Activated naive CD4-positive, alpha-beta T cell treated with anti-CD3 and anti-CD28 coated beads, Interleukin-2, amount 50 U/mL, for 16 hours (primary cell): ENCODE data around the gene PTPN21.
A peak's percentile ranks its signal among the peaks of the same experiment; 100 is the strongest.

ENCODE experiments used
- DNase-seq: peaks from one replicate; pipeline ENCODE4 v3.0.0-alpha.2; 2020

Gene PTPN21

DNA sequence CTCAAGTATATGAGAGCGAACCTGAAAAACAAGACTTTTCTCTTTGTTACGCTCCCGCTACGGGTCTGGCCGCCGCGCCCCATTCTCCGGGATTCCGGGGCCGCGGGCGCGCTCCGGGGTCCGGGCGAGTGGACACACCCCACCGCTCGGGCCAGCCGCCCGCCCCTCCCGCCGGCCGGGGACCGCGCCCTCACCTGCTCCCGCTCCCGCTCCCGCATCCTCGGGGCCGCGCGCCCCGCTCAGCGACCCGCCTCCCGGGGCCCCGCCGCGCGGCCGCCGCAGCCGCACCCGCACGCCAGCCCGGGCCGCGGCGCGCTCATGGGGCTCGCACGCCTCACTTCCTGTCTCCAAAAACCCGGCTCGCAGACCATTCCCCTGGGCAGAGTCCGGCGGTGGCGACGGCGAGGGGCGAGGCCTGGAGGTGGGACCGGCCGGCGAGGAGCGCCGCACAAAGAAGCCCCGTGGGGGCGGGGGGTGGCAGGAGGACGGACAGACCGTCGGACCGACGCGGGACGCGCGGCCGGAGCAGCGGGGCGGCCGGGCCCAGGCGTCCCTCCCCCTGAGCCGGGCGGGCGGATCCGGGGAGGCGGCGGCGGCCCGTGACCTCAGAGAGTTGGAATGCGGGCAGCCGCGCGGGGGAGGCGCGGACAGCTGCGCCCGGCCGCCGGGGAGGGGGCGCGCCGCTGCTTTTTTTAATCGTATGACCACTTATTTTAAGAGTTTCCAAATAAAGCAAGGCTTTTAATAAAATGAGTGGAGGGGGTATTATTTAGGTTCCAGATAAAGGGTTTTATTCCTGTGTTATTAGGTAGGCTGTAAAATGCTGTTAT lies at the start of gene PTPN21:
Gene PTPN21 (minus strand): TSS at position 551 of the 830 bp plus-strand sequence. CDS start 4,590 bp downstream, outside the sequence.
- peak; percentile 16 for DNase-seq

DNA sequence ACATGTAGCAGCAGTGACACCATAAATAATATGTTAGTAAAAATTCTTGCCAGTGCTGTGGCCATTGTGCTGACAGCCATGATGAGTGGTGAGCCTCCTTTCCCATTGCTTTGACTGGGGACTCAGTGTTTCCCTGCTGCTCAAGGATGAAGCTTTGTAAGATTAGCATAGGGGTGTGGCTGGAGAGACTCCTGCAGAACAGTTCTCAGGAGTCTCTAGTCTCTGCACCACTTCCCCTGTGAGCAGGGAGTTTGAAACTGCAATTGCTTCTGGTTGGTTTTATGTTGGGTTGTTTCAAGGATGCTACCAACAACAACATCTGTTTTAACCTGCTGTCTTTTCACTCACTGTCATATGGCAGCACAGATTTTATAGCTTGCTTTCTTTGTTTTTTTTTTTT lies 49.4 kb upstream of the PTPN21 start:
- no peak for DNase-seq

DNA sequence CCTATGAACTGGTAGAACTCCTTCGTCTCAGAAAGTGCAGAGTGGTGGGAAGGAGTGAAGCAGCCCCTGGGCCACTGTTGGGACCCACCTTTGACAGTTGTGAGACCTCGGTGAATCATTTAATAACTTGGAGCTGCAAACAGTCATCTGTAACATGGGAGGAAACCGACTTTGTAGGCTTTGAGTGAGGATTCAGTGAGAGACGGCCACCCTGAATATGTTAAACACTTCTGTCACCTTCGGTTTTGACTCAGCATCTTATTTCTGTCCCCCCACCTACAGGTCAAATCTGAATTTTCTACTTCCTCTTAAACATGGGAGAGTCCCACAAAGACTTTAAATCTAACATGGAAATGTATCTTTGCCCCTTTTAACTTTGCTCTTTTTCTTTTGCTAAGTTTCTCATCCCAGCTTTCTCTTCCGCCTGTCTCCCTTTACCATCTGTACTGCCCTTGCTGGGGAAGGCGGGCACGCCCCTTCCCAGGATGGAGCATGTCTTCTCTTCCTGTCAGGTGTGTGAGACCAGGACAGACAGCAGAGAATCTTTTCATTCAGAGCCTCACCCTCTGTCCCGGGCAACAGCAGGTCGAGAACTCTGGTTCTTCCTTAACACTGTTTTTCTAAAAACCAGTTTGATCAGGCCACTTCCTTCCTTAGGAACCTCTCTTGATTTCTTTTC lies 45.1 kb upstream of the PTPN21 start:
- no peak for DNase-seq

DNA sequence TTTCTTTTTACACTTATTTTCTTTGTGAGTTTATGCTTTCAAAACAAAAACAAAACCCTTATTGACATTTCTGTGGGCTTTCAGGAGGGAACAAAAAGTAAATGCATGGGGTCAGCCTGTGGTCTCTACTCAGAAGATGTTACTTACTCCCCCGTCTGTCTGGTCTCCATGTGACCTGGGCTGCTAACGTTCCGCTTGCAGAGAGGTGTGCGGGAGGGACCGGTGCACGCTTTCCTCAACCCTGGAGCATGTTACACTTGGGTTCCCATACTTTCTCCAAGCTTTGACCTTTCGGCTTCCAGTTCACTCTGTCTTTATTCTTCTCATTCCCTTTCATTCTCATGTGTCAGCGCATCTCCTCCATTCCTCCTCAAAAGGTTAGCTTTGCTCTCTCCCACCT lies 44.5 kb upstream of the PTPN21 start:
- no peak for DNase-seq

DNA sequence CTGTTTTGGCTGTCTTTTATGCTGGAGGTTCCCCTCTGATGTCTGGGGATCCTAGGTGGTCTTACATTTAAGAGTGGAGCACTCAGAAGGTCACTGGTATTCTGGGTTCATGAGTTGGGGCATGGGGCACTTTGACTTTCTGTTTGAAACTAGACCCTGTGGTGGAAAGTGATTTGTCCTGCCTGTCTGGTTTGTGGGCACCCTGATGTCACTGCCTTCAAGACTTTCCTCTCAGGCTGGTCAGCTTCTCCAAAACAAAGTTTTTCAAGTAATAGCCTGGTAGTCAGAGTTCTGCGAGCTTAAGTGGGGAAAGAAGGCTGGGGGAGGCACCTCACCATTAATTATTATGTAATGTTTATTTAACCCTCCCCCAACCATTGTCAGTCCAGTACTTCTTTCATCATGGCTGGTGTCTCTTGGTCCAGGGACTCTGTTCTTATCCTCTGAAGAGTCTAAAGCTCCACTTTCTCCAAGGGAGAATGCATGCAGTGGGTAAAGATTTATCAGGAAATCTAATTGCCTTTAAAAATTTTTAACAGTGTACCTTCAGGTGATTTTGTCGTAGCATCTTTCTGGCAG lies 43.4 kb upstream of the PTPN21 start:
- no peak for DNase-seq

DNA sequence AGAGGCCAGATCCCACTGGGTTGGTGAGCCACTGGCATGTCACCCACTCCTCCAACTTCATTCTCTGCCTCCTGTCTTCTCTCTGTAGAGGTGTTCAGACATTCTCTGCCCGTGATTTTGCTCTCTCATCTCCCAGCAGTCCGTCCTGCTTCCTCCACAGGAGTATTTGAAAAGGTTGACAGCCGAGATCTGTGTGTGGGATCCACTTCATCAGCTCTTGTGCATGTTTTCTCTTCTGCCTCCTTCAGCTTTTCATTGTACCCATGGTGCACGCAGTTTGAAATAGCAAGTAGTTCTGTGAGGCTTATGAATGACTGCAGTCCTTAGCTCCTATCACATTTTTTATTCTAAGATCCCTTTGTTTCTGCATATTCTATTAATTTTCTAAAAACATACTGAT lies 42.8 kb upstream of the PTPN21 start:
- DNase-seq: no peak

DNA sequence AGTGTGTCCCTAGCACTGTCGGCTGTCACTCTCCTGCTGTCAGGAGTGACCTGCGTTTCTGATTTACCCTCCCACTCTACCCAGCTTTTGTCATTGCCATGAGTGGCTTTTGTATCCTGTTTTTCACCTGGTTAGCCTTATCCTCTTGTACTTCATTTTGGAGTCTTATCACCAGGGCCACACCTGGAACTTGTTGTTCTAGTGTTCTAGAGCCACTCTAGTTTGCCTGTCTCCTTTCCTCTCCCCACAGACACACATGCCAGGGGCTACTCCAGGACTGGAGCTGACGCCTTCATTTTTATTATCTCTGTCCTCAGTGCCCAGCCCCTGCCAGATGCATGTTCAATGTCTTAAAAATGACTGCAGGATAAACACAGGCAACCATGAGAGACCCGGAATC lies 42.2 kb upstream of the PTPN21 start:
- DNase-seq: no peak

DNA sequence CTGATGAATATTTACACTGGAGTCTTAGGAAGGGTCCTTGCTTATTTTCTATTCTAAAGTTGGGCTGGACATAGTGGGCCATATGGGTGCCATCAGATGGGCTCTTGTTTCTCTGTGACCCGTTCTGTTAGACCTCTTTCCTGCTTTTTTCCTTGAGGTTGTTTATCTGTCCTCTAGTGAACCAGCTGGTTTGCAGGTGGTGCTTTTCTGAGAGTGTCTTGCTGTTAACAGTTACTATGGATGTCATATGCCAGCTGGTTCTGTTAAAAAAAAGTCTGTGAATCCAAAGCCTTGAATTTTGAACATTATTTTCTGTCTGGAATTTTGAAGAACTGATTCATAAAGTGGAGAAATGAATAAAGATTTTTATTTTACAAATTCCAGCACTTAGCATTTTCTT lies 37.2 kb upstream of the PTPN21 start:
- DNase-seq: no peak

DNA sequence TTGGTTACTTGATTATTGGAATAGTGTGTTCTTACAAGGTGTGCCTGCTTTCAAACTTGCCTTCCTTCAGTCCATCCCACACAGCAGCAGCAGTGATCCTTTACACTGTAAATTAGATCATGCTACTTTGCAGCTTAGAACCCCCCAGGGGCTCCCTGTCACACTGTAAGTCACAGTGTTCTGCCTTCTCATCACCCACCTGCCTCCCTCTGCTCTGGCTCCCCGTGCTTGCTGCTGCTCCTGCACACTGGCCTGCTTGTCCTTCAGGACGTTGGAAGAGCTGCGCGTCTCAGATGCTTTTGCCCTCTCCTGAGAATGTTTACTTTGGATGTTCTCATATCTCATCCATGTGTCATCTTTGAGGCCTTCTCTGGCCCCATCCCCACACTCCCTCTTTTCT lies 35.4 kb upstream of the PTPN21 start:
- DNase-seq: no peak

DNA sequence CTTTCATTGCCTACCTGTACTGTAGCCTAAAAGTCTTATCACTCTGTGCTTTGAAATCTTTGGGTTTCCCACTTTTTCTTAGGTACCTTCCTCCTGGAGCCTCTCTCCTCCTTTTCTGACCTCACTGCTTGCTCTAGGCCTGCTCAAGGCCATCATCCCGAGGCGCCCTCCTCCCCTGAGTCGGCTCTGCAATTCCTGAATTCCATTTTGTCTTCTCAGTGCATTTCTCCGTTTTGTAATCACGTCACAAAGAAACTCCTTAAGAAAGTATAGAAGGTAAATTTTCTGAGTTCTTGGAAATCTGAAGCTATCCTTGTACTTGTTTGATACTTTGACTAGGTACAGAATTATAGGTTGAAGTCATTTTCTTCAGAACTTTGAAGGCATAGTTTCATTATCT lies 33.3 kb upstream of the PTPN21 start:
- DNase-seq: no peak

DNA sequence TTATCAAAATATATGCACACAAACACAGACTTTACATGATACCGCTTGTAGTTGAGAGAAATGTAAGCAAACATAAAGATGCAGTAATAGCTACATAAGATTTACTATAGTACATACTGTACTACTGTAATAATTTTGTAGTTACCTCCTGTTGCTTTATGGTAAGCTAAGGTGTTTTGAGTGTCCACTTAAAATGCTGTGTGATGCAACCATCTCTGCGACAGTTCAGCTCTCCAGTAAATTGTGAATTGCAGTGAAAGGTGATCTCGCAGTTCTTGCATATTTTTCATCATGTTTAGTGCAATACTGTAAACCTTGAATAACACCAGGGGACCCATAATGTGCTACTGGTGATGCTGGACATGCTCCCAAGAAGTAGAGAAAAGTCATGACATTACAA lies 29.6 kb upstream of the PTPN21 start:
- no peak for DNase-seq

DNA sequence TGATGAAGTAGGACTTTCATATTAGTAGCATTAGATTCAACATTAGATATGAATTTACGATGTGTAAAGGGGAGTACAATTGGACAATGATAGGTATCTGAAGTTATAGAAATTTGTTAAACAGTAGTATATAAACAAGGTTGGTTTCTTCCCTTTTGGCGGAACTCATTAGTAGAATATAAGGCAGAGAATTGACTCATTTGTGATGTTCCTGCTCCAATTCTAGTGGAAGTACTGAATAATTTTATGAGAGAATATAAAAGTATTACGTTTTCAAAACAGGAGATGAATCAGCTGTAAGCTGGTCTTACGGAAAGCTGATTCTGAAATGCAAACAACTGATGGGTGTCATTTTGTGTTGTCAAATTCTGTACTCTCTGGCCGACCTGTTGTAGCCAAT lies 21.4 kb upstream of the PTPN21 start:
- no peak for DNase-seq

DNA sequence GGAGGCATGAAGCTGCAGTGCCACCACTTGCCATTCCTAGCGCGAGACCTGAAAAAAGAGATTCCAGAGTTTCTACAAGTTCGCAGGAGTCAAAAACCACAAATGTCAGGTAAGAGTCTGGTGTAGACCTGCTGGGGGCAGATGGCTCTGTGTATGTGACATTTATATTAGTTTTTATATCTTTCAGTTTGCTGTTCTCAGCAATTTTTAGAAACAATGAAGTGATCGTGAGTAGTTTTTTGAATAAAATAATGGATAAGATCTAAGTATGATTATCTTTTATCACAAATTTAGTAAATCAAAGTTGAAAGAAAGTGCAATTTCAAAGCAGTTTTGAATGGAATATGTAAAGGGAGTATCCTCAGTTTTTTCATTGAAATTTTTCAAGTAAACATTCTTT lies 17.3 kb upstream of the PTPN21 start:
- no peak for DNase-seq

DNA sequence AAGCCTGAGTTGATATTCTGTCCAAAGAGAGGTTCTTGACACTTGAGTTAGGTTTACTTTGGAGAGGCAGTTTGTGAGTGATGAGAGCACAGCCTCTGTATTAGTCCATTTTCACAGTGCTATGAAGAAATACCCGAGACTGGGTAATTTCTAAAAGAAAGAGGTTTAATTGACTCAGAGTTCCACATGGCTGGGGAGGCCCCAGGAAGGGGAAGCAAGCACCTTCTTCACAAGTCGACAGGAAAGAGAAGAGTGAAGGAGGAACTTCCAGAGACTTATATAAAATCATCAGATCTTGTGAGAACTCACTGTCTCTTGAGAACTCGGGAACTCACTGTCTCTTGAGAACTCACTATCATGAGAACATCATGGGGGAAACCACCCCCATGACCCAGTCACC lies 13.4 kb upstream of the PTPN21 start:
- no peak for DNase-seq

DNA sequence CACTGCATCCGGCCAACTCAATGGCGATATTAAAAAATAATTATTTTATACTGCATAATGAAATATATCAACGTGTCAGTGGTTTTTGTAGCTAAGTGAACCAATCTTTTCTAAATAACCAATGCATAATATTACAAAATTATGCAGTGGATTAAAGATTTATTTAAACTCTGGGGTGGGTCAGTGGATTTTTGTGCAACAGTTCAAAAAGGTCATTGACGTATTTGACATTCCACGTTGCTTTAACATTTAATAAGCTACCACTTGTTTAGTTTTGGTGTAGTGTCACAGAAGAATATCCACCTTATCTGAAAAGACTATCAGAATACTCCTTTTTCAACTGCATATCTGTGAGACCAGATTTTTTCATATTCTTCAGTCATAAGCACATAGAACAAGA lies 10.6 kb upstream of the PTPN21 start:
- DNase-seq: no peak

DNA sequence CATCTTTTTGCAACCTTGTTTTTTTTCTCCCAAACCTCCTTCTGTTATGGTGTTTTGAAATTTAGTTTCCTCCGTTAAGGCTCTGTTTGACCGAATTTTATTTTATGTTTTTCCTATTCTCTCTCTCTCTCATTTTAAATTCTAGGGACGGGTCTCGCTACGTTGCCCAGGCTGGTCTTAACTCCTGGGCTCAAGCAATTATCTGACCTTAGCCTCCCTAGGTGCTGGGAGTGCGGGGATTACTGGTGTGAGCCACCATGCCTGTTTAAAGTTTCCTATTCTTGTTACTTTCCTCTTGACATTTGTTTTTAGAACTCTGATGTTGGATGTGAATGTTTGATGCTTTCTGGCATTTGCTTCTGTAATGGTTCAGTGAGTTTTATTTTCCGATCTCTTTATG lies 9.0 kb upstream of the PTPN21 start:
- DNase-seq: no peak

DNA sequence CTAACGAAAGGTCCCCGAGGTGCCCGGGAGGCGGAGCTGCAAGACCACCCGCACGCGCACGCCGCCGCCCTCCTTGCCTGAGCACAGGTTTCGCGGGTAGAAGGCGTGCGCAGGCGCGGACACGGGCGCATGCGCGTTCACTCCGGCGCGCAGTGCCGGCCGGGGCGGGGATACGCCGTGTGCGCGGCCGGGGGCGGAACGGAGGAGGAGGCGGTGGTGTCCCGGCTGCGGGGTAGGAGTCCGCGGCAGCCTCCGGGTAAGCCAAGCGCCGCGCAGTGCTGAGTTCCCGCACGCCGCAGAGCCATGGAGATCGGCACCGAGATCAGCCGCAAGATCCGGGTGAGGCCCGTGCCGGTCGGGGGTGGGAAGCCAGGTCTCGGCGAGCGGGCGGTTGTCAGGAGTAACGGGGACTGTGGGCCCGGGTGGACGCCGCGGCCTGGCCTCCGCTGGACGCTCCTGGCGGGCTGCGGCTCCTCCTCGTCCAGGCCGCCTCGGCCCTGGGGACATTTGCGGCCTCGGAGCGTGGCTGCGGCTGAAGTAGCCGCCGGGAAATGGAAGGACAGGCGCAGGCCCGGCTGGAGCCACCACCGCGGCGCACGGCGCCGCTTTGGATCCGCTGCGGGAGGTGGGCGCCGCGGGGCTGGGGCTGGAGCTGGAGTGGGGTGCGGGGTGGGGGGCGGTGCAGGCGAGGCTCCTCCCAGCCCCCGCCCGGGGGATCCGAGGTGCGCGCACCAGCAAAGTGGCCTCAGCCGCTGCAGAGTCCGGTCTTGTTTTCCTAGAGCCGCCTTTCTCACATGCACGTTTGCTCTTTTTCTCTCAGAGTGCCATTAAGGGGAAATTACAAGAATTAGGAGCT lies 8.3 kb upstream of the PTPN21 start, which contains the start of gene ZC3H14:
Gene ZC3H14 (plus strand): TSS at position 207 of the 856 bp plus-strand sequence. CDS start 97 bp downstream, at position 304.
- DNase-seq: peak; percentile 88

DNA sequence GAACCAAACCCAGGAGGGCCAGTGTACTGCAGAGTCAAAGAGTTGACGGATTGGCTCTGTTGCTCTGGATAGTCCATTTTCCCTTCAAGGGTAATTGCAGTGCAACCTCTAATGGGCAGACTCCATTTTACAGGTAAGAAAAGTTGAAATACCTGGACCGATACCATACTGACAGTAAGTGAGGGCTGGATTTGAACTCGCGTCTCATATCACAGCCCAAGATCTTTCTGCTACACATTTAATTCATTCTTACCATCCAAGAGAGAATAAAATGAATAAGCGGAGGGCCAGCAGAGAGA lies 7.7 kb upstream of the PTPN21 start:
- no peak for DNase-seq

DNA sequence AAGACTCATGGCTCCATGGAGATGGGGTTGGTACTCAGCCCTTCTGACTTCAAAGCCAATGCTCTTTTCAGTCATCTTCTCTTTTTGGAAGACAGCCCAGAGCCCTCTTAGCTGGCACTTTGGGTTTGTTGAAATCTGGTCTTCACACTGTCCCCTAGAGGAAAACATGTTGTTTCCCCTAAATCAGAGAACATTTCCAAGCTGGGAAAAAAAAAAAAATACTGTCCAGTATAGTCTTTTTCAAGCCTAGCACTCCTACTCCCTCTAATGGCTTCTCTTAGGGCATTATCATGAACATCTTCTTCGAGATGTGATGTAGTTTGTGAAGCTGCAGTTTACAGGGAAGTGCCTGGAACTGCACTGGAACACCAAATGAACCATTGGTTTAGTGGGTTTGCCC lies 5.0 kb upstream of the PTPN21 start:
- no peak for DNase-seq

DNA sequence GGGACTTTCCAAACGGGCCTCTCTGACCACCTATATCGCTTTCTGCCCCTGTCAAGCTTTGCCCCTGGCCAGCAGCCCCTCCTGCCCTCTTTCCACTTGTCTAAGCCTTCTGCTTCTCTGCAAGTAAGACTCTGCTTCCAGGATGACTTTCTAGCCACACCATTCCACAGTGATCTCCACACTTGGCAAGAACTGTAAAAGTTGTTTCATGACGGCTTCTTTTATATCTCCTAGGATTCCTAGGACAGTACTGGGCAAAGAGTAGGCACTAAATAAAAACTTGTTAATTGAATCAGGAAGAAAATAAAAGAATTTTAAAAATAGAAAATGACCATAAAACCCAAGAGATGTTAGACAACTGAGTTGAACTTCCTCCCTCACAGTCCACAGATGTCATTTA lies 1.8 kb upstream of the PTPN21 start:
- no peak for DNase-seq

DNA sequence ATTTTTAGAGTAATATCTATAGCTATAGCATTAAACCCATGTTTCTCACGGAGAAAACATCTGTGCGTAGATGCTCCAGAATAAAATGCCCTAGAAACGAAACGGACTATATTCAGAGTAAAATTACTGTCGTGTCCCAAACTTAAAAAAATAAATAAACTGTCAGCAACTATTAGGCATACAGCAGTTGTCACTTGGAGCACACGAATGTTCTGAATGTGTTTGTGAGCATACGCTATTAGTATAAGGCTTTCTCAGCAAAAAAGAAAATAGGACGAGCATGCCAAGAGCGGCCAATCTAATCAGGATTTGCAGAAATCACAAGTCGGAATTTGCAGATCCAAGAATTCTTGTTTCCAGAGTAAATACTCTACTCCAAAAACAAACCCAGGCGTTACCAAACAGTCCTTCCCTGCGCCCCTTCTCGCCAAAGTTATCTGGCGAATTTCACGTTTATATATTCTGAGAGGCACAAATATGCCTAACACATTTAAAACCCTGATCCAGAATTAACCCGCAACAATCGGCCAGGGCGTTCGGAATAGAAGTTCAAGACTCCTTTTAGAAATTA lies 836 bp downstream of the PTPN21 start:
- no peak for DNase-seq

DNA sequence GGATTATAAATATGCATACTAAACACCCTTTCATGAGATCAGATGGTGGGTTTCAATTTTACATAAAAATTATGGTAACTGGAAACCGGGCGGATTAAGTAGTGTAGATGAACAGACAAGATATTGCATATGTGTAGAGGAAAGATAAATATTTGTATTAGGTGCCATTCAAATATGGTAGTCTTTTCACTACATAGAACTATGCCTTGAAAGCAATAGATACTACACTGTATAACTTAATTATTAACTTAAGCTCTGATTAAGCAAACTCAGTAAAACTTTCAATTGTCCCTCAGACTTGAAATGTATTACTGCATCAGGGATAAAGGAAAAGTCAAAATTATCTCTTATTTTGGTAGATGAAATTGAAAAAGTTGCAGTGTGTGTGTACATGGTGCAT lies 1.9 kb downstream of the PTPN21 start:
- no peak for DNase-seq

DNA sequence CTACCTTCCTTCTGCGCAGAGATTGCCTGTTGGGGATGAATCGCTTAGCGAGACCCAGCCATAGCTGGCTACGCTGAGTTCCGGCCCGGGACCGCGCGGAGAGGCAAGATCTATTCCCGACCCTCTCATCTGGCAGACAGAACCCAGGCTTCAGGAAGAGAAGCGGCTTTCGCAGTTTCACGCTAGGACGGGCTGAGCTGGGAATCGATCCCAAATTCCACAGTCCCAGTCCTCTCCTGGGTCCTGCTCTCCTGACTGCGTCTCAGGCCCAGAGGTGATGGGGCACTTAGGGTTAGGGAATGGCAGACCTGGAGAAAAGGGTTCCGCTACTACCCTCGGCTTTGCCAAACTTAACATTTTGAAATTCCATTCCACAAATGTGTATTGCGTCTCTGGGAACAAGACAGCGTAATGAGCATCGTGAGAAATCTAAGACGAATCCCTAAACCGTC lies 2.8 kb downstream of the PTPN21 start:
- no peak for DNase-seq
